Measurements from ENCODE around the gene NMNAT1.

- TF ChIP-seq EZH2 (IDR thresholded peaks at IDR 0.05; ENCODE audit: low read depth) (no peak), CTCF (conservative IDR thresholded peaks at IDR 0.05) (no peak)
Measured at GRCh38 chr1:9993561-9994075, 50.3 kb downstream of the NMNAT1 start.

All from PC-9 (cell line).